GM18951 (cell line): ENCODE results near the gene NAT10.

Source experiments
- POLR2A ChIP-seq: IDR thresholded peaks from 4 replicates; pipeline ENCODE4 v1.6.1; 2011; ENCODE audit warnings: mild to moderate bottlenecking; ENCODE audit not compliant: insufficient read length, insufficient read depth; ENCODE audit errors: extremely low read depth
- in situ Hi-C: fragments of 300-500 bp; cut with MboI; formaldehyde crosslinking; loops from one replicate; pipeline ENCODE4 v1.12.0; 2022; ENCODE audit warnings: low sequenced_read_pairs, mixed read lengths, inconsistent platforms; ENCODE audit not compliant: unreplicated experiment

NAT10 gene

GRCh38 chr11:34194576-34195335 lies 89.3 kb downstream of the NAT10 start:
- in situ Hi-C loops, result no loop called here
- TF ChIP-seq POLR2A, result no peak
